GM19238 (cell line): ENCODE results near the gene SPATA7.
"Not testable (repeated sequence)": the region's sequence is repeated elsewhere in the genome, so short reads cannot be mapped to it uniquely, and the experiment has no call there.

Experiments used
- DNase-seq: peaks from one replicate; pipeline ENCODE4 v3.0.0; 2011; ENCODE audit warnings: low spot score; ENCODE audit not compliant: insufficient read length

The SPATA7 gene, protein sequence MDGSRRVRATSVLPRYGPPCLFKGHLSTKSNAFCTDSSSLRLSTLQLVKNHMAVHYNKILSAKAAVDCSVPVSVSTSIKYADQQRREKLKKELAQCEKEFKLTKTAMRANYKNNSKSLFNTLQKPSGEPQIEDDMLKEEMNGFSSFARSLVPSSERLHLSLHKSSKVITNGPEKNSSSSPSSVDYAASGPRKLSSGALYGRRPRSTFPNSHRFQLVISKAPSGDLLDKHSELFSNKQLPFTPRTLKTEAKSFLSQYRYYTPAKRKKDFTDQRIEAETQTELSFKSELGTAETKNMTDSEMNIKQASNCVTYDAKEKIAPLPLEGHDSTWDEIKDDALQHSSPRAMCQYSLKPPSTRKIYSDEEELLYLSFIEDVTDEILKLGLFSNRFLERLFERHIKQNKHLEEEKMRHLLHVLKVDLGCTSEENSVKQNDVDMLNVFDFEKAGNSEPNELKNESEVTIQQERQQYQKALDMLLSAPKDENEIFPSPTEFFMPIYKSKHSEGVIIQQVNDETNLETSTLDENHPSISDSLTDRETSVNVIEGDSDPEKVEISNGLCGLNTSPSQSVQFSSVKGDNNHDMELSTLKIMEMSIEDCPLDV

GRCh38 chr14:88385212-88386101 is at the start of gene SPATA7:
TSS of gene SPATA7 (plus strand) at chr14:88385657. CDS start at chr14:88385819, 162 bp downstream.
- peak; percentile 62 for DNase-seq

DNA sequence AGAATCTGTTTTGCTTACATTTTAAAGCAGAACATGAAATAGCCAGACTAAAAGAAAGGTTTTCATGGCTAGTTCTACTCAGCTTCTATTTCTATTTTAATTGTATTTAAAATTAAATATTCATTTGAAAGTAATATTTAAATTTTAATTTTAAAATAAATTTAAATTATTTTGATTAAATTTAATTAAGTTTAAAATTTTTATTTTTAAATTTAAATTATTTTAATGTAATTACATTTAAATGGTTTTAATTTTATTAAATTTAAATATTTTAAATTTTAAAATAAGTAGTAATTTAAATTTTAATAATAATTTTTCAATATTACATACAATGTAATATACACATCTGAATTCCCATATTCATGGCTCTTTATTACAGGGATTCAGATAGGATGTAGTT is 45.1 kb upstream of the SPATA7 start:
- no peak for DNase-seq

DNA sequence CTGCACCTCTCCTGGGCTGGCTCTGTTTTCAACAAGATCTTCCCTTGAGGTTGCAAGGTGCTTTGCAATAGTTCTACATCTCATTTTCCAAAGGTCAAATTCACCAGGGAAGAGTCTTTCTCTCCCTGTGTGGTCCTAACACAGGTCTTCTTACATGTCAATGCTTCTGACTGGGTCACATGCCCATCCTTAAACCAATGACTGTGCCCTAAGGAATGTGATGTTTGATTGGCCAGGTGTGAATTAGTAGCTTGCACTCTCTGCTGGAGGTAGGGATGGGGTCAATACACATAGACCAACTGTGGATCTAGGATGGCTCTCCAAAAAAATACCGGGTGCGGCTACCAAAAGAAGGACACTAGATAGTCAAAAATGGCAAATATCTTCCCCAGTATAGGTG is 42.5 kb upstream of the SPATA7 start:
- no peak for DNase-seq

GRCh38 chr14:88346048-88346639 is 39.3 kb upstream of the SPATA7 start:
- DNase-seq: no peak

DNA sequence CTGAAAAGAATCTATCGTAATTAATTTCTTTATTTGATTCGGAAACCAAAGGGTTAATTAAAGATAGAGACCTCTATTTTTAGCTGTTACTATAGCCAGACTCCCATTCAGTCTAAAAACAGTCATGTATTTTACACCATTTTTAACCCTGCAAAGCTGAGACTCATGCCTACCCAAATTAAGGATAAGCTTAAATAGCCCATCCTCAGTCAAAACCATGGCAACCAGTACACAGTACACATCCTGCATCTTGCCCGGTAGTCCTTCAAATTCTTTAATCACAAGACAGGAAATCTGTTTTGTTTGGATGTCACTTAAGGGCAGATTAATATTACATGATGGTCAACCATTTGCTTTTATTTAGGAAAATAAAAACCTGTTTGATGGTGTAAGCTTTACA is 36.9 kb upstream of the SPATA7 start:
- DNase-seq: no peak

- DNase-seq: no peak
Observed at GRCh38 chr14:88351966-88352691, 33.3 kb upstream of the SPATA7 start.

- no peak for DNase-seq
Observed at GRCh38 chr14:88352698-88353097, 32.8 kb upstream of the SPATA7 start.

DNA sequence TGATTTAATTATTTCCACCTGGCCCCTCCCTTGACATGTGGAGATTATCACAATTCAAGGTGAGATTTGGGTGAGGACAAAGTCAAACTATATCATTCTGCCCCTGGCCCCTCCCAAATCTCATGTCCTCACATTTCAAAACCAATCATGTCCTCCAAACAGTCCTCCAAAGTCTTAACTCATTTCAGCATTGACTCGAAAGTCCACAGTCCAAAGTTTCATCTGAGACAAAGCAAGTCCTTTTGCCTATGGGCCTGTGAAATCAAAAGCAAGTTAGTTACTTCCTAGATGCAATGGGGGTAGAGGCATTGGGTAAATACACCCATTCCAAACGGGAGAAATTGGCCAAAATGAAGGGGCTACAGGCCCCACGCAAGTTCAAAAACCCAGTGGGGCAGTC is 31.1 kb upstream of the SPATA7 start:
- no peak for DNase-seq

DNA sequence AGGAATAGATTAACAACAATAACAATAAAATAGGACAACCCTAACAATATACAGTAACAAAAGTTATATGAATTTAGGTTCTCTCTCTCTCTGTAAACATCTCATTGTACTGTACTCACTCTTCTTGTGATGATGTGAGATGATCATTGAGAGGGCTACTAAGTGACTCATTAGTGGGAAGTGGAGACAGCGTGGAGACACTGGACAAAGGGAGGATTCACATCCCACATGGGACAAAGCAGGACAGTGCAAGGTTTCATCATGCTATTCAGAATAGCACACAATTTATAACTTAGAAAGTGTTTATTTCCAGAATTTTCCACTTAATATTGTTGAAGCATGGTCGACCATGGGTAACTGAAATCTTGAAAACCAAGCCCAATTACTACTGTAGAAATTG is 26.0 kb upstream of the SPATA7 start:
- DNase-seq: no peak

DNA sequence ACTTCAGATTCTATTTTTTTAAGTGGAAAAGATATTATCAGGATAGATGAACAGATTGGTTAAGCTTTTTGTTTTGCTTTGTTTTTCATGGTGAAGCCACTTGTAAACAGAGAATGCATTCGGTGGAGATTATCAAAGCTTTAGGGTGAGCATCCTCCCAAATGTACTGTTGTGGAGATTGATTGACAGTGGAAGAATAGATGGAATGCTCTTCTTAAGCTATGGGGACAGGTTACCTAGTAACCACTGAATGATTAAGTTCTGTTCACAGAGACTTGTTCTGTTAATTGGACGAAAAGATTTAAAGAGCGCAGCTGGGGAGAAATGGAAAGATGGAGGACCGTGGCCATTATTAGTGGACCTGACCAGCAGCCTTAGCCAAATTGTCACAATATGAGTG is 21.8 kb upstream of the SPATA7 start:
- DNase-seq: no peak

DNA sequence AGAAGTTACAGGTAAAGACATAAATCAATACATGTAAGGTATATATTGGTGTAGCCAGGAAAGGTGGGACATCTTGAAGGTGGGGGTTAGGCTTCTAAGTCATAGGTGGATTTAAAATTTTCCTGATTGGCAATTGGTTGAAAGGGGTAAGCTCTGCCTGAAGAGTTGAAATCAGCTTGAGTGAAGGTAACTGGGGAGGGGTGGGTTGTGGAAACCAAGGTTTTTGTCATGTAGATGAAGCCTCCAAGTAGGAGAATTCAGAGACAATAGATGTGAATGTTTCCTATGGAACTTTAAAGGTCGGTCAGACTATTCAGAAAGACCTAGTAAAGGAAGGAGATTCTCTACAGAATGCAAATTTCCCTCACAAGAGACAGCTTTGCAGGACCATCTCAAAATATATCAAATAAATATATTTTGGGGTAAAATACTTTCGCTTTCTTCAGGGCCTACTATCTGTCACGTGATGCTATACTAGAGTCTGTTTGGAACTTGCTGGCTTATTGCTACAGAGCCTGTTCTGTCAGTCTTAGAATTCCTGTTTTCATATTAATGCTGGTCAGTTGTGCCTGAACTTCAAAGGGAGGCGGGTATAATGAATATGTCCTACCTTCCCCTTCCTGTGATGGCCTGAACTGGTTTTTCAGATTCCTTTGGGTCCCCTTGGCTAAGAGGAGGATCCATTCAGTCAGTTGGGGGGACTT is 20.6 kb upstream of the SPATA7 start:
- no peak for DNase-seq

DNA sequence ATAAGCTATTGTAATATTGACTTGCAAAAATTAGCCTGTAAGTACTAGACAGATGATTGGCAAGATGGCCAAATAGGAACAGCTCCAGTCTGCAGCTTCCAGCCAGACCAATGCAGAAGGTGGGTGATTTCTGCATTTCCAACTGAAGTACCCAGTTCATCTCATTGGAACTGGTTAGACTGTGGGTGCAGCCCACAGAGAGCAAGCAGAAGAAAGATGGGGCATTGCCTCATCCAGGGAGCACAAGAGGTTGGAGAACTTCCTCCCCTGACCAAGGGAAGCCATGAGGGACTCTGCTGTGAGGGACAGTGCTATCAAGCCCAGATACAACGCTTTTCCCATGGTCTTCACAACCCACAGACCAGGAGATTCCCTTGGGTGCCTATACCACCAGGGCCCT is 16.0 kb upstream of the SPATA7 start:
- DNase-seq: no peak

DNA sequence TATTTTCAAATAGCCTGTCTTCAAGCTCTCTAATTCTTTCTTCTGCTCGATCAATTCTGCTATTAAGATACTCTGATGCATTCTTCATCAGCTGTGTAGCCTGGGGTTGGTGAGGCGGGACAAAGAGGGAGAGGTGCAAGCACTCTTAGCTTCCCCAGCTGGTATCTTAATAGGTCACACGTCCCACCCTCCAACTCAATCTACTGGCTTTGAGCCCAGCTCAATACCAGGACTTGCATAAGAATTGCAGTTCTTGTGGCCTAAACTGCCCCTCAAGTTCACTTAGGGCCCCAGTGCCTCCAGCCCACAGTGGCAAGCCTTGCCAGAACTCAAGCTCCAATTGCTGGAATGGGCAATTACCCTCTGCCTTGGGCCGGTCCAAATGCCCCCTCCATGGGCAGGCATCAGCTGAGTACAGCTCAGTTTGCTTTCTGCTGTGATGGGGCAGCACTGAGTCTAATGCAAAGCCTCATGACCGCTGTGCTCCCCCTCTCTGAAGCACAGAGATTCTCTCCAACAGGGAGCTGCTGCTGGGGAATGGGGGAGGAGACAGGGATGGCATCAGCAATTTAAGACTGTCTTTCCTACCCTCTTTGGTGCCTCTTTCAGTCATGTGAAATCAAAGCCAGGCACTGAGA is 5.6 kb upstream of the SPATA7 start:
- no peak for DNase-seq

GRCh38 chr14:88380405-88380804 is 5.1 kb upstream of the SPATA7 start:
- no peak for DNase-seq

DNA sequence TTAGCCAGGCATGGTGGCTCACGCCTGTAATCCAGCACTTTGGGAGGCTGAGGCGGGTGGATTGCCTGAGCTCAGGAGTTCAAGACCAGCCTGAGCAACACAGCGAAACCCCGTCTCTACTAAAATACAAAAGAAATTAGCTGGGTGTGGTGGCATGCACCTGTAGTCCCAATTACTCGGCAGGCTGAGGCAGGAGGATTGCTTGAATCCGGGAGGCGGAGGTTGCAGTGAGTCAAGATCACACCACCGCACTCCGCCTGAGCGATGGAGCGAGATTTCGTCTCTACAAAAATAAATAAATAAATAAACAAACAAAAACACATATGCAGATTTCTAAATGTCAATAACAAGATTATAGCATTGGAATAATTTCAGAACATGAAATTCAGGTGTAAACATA is 3.8 kb upstream of the SPATA7 start:
- not testable (repeated sequence) for DNase-seq

DNA sequence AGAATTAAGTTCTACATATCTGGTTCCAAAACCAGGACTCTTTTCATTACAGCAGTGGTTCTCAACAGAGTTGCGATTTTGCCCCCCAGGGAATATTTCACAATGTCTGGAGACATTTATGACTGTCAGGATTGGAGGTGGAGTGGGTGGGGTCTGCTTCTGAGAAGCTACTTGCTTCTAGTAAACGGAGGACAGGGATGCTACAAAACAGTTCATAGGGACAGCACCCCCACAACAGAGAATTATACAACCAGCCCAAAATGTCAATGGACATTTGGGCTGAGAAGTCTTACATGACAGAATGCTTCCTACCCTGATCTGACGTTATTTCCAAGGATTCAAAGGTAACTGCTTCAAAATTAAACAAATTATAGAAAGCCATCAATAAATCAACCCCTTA is 739 bp upstream of the SPATA7 start:
- no peak for DNase-seq

DNA sequence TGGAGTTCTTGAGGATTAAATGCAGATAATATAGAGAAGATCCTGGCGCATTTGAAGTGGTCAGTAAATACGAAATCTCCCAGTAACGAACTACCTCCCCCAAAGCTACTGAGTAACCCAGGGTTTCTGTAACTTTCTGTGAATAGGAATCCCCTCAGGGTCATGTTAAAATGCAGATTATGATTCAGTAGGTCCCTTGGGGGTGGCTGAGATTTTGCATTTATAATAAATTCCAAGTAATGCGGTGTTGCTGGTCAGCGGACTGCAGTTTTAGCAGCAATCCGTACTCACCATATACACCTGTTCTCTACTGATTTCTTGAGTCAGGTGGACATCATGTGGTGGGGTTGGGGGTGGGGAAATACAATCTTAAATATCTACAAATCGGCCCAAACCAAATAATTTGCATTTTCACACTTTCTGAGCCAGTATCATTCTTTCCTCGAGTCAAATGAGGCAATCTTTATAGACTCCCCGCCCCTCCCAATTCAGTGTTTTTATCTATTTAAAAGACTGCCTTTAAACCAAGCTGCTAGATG is 868 bp downstream of the SPATA7 start:
- no peak for DNase-seq

DNA sequence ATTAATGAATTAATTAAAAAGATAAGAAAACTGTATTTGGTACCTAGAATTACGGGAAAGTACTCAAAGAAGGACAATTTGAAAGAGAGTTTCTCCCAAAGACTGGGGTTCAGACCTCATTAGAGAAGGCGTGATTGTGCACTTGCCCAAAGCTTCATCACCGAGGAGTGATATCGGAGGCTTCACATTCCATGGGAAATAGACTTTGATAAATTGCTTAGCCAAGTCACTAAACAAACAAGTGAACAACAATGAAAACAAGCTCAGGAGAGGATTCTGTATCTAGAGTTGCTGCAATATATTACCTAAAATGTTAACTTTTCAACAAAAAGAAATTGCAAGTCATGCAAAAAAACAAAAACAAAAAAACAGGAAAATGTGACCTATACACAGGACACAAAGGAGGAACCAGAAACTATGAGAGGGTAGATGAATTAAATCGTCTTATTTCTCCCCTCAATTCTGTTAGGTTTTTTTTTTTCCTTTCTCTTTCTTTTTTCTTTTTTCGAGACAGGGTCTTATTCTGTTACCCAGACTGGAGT is 3.4 kb downstream of the SPATA7 start:
- no peak for DNase-seq

GRCh38 chr14:88392609-88393008 is 7.2 kb downstream of the SPATA7 start:
- no peak for DNase-seq
